K562 (cell line): ENCODE measurements around the gene ATP6V1G1. TPM values are rescaled to one million over a fixed set of nuclear protein-coding genes. Genes with fewer than 3 reads are reported as not detected.

ENCODE experiments used
- ATAC-seq: fragments of 200-7000 bp; cut with Tn5 transposase; 3 replicates; pipeline ENCODE4 v1.9.1; 2020; ENCODE audit warnings: moderate library complexity
- BruUV-seq: library from RNA; stranded (reverse); fragments of 400-500 nt; replicated peaks from 2 replicates; lab custom pipeline; 2021; lab: Mats Ljungman, UMichigan
- CTCF ChIA-PET: fragments of 300-600 bp; formaldehyde crosslinking; extraction: SDS; loops from one replicate; lab custom pipeline; 2021; ENCODE audit warnings: low intra/inter-chr PET ratio; lab: Yijun Ruan, JAX
- POLR2A ChIA-PET: fragments of 300-600, 350-650 bp; sonication (Branson Sonifier 250); formaldehyde crosslinking; extraction: SDS; loops from one replicate; lab custom pipeline; 2021; ENCODE audit warnings: antibody characterized with exemption, inconsistent platforms; lab: Yijun Ruan, JAX
- DNase-seq, 4 experiments: peaks; one replicate each; pipeline versions ENCODE4 v3.0.0 to v3.0.0-alpha.2; 2011 to 2018; ENCODE audit warnings: low spot score in 3 of 4, mixed read lengths in 3 of 4; ENCODE audit errors: extremely low read depth in 1 of 4
- FAIRE-seq: peaks from 2 replicates; lab custom pipeline; 2011; peaks lifted over from hg19 to GRCh38; lab: Jason Lieb, UNC
- H2AFZ ChIP-seq: 2 replicates; pipeline ENCODE4 v1.6.0; 2011; ENCODE audit warnings: low read depth, low read length, control low read depth, inconsistent platforms
- H3K27ac ChIP-seq: fragments of 200-600 bp; 3 replicates; pipeline ENCODE4 v1.8.0; 2011; ENCODE audit warnings: low read depth, mild to moderate bottlenecking, control low read depth, inconsistent platforms, low read length, moderate library complexity, mixed read lengths; ENCODE audit errors: extremely low read depth
- H3K27me3 ChIP-seq, 2 experiments: fragments of 300-600 bp in 1 of 2; 2 replicates in 1 of 2; 3 replicates in 1 of 2; pipeline versions ENCODE4 v1.6.0 to v1.8.0; 2011; ENCODE audit warnings: inconsistent platforms in 2 of 2, low read length in 2 of 2, mild to moderate bottlenecking in 1 of 2, mixed read lengths in 1 of 2, moderate library complexity in 1 of 2; ENCODE audit not compliant: control insufficient read depth in 2 of 2, insufficient read depth in 2 of 2
- H3K36me3 ChIP-seq: fragments of 300-600 bp; 3 replicates; pipeline ENCODE4 v1.8.0; 2011; ENCODE audit warnings: mild to moderate bottlenecking, low read length, inconsistent platforms; ENCODE audit not compliant: control insufficient read depth, insufficient read depth
- H3K4me1 ChIP-seq, 2 experiments: fragments of 200-600 bp in 1 of 2; replicated peaks in 1 of 2; 2 replicates in 1 of 2; 3 replicates in 1 of 2; pipeline versions ENCODE4 v1.5.1 to v1.8.0; 2011; ENCODE audit warnings: inconsistent platforms in 2 of 2, low read length in 2 of 2, mild to moderate bottlenecking in 1 of 2, mixed read lengths in 1 of 2, moderate library complexity in 1 of 2; ENCODE audit not compliant: control insufficient read depth in 2 of 2, insufficient read depth in 2 of 2
- H3K4me2 ChIP-seq: 2 replicates; pipeline ENCODE4 v1.6.1; 2011; ENCODE audit warnings: low read length, control low read depth, inconsistent platforms, mixed read lengths; ENCODE audit not compliant: insufficient read depth
- H3K4me3 ChIP-seq: fragments of 200-600 bp; sonication (generic), shearing (Covaris generic); 2 replicates; pipeline ENCODE4 v1.5.1; 2016; ENCODE audit warnings: control low read depth, inconsistent platforms
- H3K79me2 ChIP-seq: fragments of 200-600 bp; 3 replicates; pipeline ENCODE4 v1.8.0; 2011; ENCODE audit warnings: low read length, inconsistent platforms; ENCODE audit not compliant: control insufficient read depth, insufficient read depth
- H3K9ac ChIP-seq, 2 experiments: 2 replicates each; pipeline versions ENCODE4 v1.6.0 to v1.6.1; 2011; ENCODE audit warnings: low read depth in 2 of 2, low read length in 2 of 2, control low read depth in 1 of 2, inconsistent platforms in 1 of 2, mild to moderate bottlenecking in 1 of 2, mixed read lengths in 1 of 2; ENCODE audit not compliant: insufficient read depth in 1 of 2
- H3K9me1 ChIP-seq: one replicate; pipeline ENCODE4 v1.6.0; 2011; ENCODE audit warnings: inconsistent platforms, mild to moderate bottlenecking, low read length, moderate library complexity; ENCODE audit not compliant: control insufficient read depth, insufficient read depth
- H3K9me3 ChIP-seq: replicated peaks from 2 replicates; pipeline ENCODE4 v1.5.1; 2011; ENCODE audit warnings: low read depth, low read length, inconsistent platforms; ENCODE audit not compliant: control insufficient read depth, insufficient read depth
- H4K20me1 ChIP-seq: replicated peaks from 2 replicates; pipeline ENCODE4 v1.6.1; 2011; ENCODE audit warnings: low read length, inconsistent platforms, mixed read lengths; ENCODE audit not compliant: control insufficient read depth, insufficient read depth
- ATF1 ChIP-seq, 2 experiments: fragments of 450-650 bp in 1 of 2; IDR thresholded peaks; 2 replicates each; pipeline ENCODE4 v1.6.1; 2016; ENCODE audit warnings: missing compliant biosample characterization in 1 of 2, missing genetic modification characterization in 1 of 2
- ELF4 ChIP-seq: fragments of 450-650 bp; formaldehyde crosslinking; IDR thresholded peaks from 2 replicates; pipeline ENCODE4 v1.4.0; 2022; ENCODE audit warnings: missing genetic modification characterization
- EP400 ChIP-seq: fragments of 450-650 bp; IDR thresholded peaks from 2 replicates; pipeline ENCODE4 v1.6.1; 2017; ENCODE audit warnings: antibody characterized with exemption, mild to moderate bottlenecking, moderate library complexity
- FOS ChIP-seq: IDR thresholded peaks from 3 replicates; pipeline ENCODE4 v1.6.1; 2011; ENCODE audit not compliant: insufficient read length; ENCODE audit errors: extremely low read depth
- MAFG ChIP-seq: fragments of 450-650 bp; conservative IDR thresholded peaks from 2 replicates; pipeline ENCODE4 v1.6.1; 2016; ENCODE audit warnings: missing genetic modification characterization, missing compliant biosample characterization
- MLX ChIP-seq, 2 experiments: fragments of 450-650 bp in 1 of 2; sonication (generic) in 1 of 2; formaldehyde crosslinking; conservative IDR thresholded peaks; 2 replicates each; pipeline versions ENCODE4 v1.4.0 to v1.8.1; 2020 to 2022; ENCODE audit warnings: mild to moderate bottlenecking in 1 of 2, missing genetic modification reagents in 1 of 2
- ZFP36 ChIP-seq: fragments of 150-350 bp; IDR thresholded peaks from 2 replicates; pipeline ENCODE4 v1.6.1; 2018; ENCODE audit warnings: low read length, low read depth; ENCODE audit not compliant: partially characterized antibody
- ZNF253 ChIP-seq: fragments of 250-450 bp; sonication (Bioruptor Pico); conservative IDR thresholded peaks from 2 replicates; pipeline ENCODE4 v1.6.1; 2021; ENCODE audit warnings: mild to moderate bottlenecking
- ZNF586 ChIP-seq: fragments of 450-650 bp; formaldehyde crosslinking; conservative IDR thresholded peaks from 2 replicates; pipeline ENCODE4 v1.4.0; 2020; ENCODE audit warnings: mild to moderate bottlenecking, moderate library complexity
- WGBS: fragments of 100-300 bp; shearing (Covaris generic); methylation state at CpG from one replicate; pipeline ENCODE4 v1.1.6; 2016; ENCODE audit warnings: low coverage, mixed read lengths; ENCODE audit not compliant: insufficient coverage; ENCODE audit errors: missing lambda C conversion rate; 5-methylcytosine and 5-hydroxymethylcytosine counted together
- in situ Hi-C: fragments of 300-500 bp; cut with MboI; formaldehyde crosslinking; loops from 4 replicates; pipeline ENCODE4 v1.15.0; 2018; ENCODE audit warnings: inconsistent platforms, mixed read lengths
- intact Hi-C: fragments of 100-400 bp; cut with micrococcal nuclease; formaldehyde crosslinking; loops from 2 replicates; pipeline ENCODE4 v1.14.2; 2022
- polyA plus RNA-seq, 8 experiments: library from polyadenylated mRNA; depleted of rRNA in 4 of 8; stranded (reverse) in 5 of 8; unstranded in 3 of 8; fragments of >200 nt; fragmentation: Nextera tagmentation in 2 of 8; fragmentation: Illumina TruSeq in 1 of 8; extraction: Ambion mirVana in 2 of 8; extraction: Trizol in 1 of 8; gene quantifications; 2 replicates each; pipeline versions ENCODE4 v1.2.1 to v1.2.3, GENCODE V29; 2011 to 2014; ENCODE audit warnings: inconsistent platforms in 1 of 8, missing spikeins in 1 of 8
- total RNA-seq, 7 experiments: library from RNA; depleted of rRNA in 6 of 7; stranded (reverse); fragments of >200 nt in 6 of 7; fragmentation: Illumina TruSeq in 2 of 7; extraction: Trizol in 2 of 7; gene quantifications; 2 replicates each; pipeline versions ENCODE4 v1.2.1 to v1.2.3, GENCODE V29; 2011 to 2021; ENCODE audit warnings: low replicate concordance in 1 of 7

The ATP6V1G1 gene
- total and polyA plus RNA-seq, 9 of the 15 experiments (the other 6 are each of a cell fraction or from before 2014, with no cell fraction given), result 88.4 to 492 (median 193) TPM

GRCh38 chr9:114604989-114605388 lies 17.4 kb downstream of the ATP6V1G1 start:
- POLR2A ChIA-PET, result interaction anchor here (0.6 to 1.8 kb wide), 4 partner anchors 13 to 202 kb away, joined by 3 to 7 read pairs (median 4); no protein-coding TSS in a partner anchor
- no peak for FAIRE-seq

GRCh38 chr9:114606068-114606467 lies 18.5 kb downstream of the ATP6V1G1 start:
- DNase-seq (no peak), FAIRE-seq (no peak), ATAC-seq (0 out of 3 replicates have a peak, but pooled peaks have one; percentile 11)
- H3K9me1 ChIP-seq, result no peaks in the 10 kb centered on the region
- H3K9ac ChIP-seq, result no peak overlapping the region
- BruUV-seq, result no TSS peak
- ChIA-PET CTCF (no interaction called here), POLR2A (interaction anchor here (0.6 to 1.8 kb wide), 3 partner anchors 11 to 255 kb away, joined by 3 to 7 read pairs (median 6); no protein-coding TSS in a partner anchor)
- no peak overlapping the region for H3K4me3 ChIP-seq
- intact Hi-C loops, result no loop called here
- H3K79me2 ChIP-seq, result peaks cover 9% of the 10 kb centered on the region
- in situ Hi-C loops, result no loop called here
- no peaks in the 10 kb centered on the region for H3K36me3 ChIP-seq
- peaks cover 4 to 6% of the 10 kb centered on the region in 2 experiments; a peak in 3 of 5 replicates for H3K4me1 ChIP-seq
- no peak overlapping the region for H3K4me2 ChIP-seq
- no peaks in the 10 kb centered on the region for H4K20me1 ChIP-seq
- 44% methylated on average over 7 of the region's 7 CpGs for WGBS
- H3K27ac ChIP-seq, result no peak overlapping the region
- no peak overlapping the region for H2AFZ ChIP-seq
- no peaks in the 10 kb centered on the region; the same call in 1 of the 2 replicates for H3K9me3 ChIP-seq
- H3K27me3 ChIP-seq, result no peaks in the 10 kb centered on the region
- no peak for TF ChIP-seq MLX (CRISPR knock-in tag; conservative IDR thresholded peaks at IDR 0.05)
- TF ChIP-seq MAFG (tag), result no peak
- TF ChIP-seq ELF4 (CRISPR knock-in tag), result no peak
- TF ChIP-seq ZFP36, result no peak
- no peak for TF ChIP-seq ATF1 (CRISPR knock-in tag; IDR thresholded peaks at IDR 0.05)
- no peak for TF ChIP-seq ATF1 (tag; IDR thresholded peaks at IDR 0.05)
- no peak for TF ChIP-seq EP400
- TF ChIP-seq ZNF253 (CRISPR knock-in tag), result no peak

More at GRCh38 chr9:114604989-114605388, 17.4 kb downstream of the ATP6V1G1 start:
- Histone ChIP-seq H3K79me2 (no peaks in the 10 kb centered on the region), H3K9me3 (no peaks in the 10 kb centered on the region; the same call in 1 of the 2 replicates), H3K4me2 (no peak overlapping the region), H3K4me3 (no peak overlapping the region), H3K9ac (no peak overlapping the region), H4K20me1 (no peaks in the 10 kb centered on the region), H3K27me3 (no peaks in the 10 kb centered on the region), H2AFZ (no peak overlapping the region), H3K27ac (no peak overlapping the region), H3K4me1 (no peaks in the 10 kb centered on the region), H3K9me1 (no peaks in the 10 kb centered on the region), H3K36me3 (0 out of 3 replicates have a peak, but pooled peaks cover 4% of the 10 kb centered on the region)
- intact Hi-C loops (no loop called here), in situ Hi-C loops (no loop called here)
- TF ChIP-seq FOS, result no peak
- TF ChIP-seq ZNF586, result no peak
- DNase-seq (no peak), ATAC-seq (no peak)
- no TSS peak for BruUV-seq
- CTCF ChIA-PET, result no interaction called here
- WGBS, result 77% methylated on average over 3 of the region's 3 CpGs
